Ovary (tissue), 9 donors: ENCODE data around the gene GPATCH8. TPM values are rescaled to one million over a fixed set of nuclear protein-coding genes. Genes with fewer than 3 reads are reported as not detected.

Experiments used
- DNase-seq, 5 donors: peaks; one replicate each; pipeline ENCODE4 v3.0.0-alpha.2; 2019 to 2020
- H3K27ac ChIP-seq, 2 donors: fragments of 200-600 bp; one replicate each; pipeline versions ENCODE4 v1.5.1 to v1.8.0; 2019 to 2022
- H3K27me3 ChIP-seq: fragments of 200-600 bp; one replicate; pipeline ENCODE4 v1.8.0; 2022
- H3K36me3 ChIP-seq: fragments of 200-600 bp; sonication (generic); one replicate; pipeline ENCODE4 v1.5.1; 2019
- H3K4me1 ChIP-seq: one replicate; pipeline ENCODE4 v1.8.1; 2013; ENCODE audit warnings: mild to moderate bottlenecking, moderate library complexity; ENCODE audit not compliant: insufficient read depth
- H3K4me3 ChIP-seq: fragments of 200-600 bp; sonication (generic); one replicate; pipeline ENCODE4 v1.5.1; 2017
- H3K9me3 ChIP-seq, 2 donors: fragments of 200-600 bp in 1 of 2; sonication (generic) in 1 of 2; one replicate each; pipeline versions ENCODE4 v1.5.1 to v1.8.1; 2013 to 2019; ENCODE audit warnings: mild to moderate bottlenecking in 1 of 2, moderate library complexity in 1 of 2
- EP300 ChIP-seq: sonication (generic); formaldehyde crosslinking; IDR thresholded peaks from one replicate; pipeline ENCODE4 v1.6.1; 2017; ENCODE audit warnings: antibody characterized with exemption
- POLR2A ChIP-seq: fragments of 450-650 bp; IDR thresholded peaks from one replicate; pipeline ENCODE4 v1.6.1; 2017; ENCODE audit warnings: antibody characterized with exemption, mild to moderate bottlenecking, moderate library complexity
- WGBS, 3 donors: extraction: QIAGEN DNeasy Blood & Tissue Kit in 1 of 3; methylation state at CpG; one replicate each; pipeline versions ENCODE4 v1.1.5 to v1.1.7; 2013 to 2017; 5-methylcytosine and 5-hydroxymethylcytosine counted together
- intact Hi-C, 4 donors: fragments of 100-400 bp; cut with DNase I; formaldehyde crosslinking; loops; one replicate each; pipeline versions ENCODE4 v1.11.0 to v1.15.1; 2022 to 2023
- polyA plus RNA-seq, 2 donors: library from polyadenylated mRNA; stranded (reverse); fragments of 200-250 nt in 1 of 2; fragments of 350-450 nt in 1 of 2; fragmentation: Illumina TruSeq in 1 of 2; extraction: RNeasy Lipid Tissue Mini Kit (QIAGEN cat#74804) in 1 of 2; gene quantifications; one replicate each; pipeline ENCODE4 v1.2.3, GENCODE V29; 2013 to 2014
- total RNA-seq, 7 donors: library from RNA; depleted of rRNA in 2 of 7; stranded (reverse); fragments of >200 nt in 2 of 7; fragmentation: NEBNext Ultra II Directional in 3 of 7; extraction: Animal tissue kit (Norgen Biotek cat#: 25700) in 3 of 7; gene quantifications; one replicate each; pipeline versions ENCODE4 v1.1.0 to v1.2.4, GENCODE V29; 2016 to 2023
- TF ChIP-seq, protein P1 (sequence below), 3 donors: fragments of 450-650 bp in 2 of 3; fragments of 200-600 bp in 1 of 3; IDR thresholded peaks; one replicate each; pipeline versions ENCODE4 v1.5.1 to v1.8.0; 2016 to 2022; ENCODE audit warnings: antibody characterized with exemption in 3 of 3, mild to moderate bottlenecking in 1 of 3
- donor health status: DM: no; HTN: no; CAD: no; lungs with moderate emphysema.
- donor health status: DM: no; HTN: no; CAD: no.
- donor health status: Bipolar disorder and iron deficiency.
- donor health status: DM: yes; HTN: yes; CAD: no.
- donor health status: DM: no; HTN: no; CAD: no.
- donor health status: DM: yes; HTN: yes; CAD: no.

The GPATCH8 gene
- total and polyA plus RNA-seq, 9 donors: 20.5 to 57.3 (median 43.5) TPM

DNA sequence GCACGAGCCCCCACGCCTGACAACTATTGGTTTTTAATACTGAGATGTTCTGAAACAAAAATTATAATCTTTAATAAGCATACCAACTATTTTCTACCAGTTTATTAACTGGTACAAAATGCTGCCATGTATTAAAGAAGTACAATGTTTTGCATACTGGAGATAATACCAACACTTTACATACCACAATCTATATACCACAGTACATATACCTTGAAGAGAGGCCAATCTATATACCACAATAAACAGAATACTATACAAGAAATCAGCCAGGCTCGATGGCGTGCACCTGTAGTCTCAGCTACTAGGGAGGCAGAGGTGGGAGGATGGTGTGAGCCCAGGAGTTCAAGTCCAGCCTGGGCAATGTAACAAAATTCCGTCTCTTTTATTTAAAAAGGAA lies 9.9 kb downstream of the GPATCH8 start:
- Histone ChIP-seq H3K27me3 (no peaks in the 10 kb centered on the region), H3K4me1 (peaks cover 6% of the 10 kb centered on the region), H3K36me3 (no peaks in the 10 kb centered on the region), H3K4me3 (no peak overlapping the region), H3K9me3 (no peaks in the 10 kb centered on the region), H3K27ac (no peak overlapping the region)
- 90 to 93% (median 92%) methylated on average over 5 of the region's 5 CpGs for WGBS, 3 donors
- DNase-seq: no peak
- intact Hi-C loops: no loop called here
- TF ChIP-seq, protein P1, sequence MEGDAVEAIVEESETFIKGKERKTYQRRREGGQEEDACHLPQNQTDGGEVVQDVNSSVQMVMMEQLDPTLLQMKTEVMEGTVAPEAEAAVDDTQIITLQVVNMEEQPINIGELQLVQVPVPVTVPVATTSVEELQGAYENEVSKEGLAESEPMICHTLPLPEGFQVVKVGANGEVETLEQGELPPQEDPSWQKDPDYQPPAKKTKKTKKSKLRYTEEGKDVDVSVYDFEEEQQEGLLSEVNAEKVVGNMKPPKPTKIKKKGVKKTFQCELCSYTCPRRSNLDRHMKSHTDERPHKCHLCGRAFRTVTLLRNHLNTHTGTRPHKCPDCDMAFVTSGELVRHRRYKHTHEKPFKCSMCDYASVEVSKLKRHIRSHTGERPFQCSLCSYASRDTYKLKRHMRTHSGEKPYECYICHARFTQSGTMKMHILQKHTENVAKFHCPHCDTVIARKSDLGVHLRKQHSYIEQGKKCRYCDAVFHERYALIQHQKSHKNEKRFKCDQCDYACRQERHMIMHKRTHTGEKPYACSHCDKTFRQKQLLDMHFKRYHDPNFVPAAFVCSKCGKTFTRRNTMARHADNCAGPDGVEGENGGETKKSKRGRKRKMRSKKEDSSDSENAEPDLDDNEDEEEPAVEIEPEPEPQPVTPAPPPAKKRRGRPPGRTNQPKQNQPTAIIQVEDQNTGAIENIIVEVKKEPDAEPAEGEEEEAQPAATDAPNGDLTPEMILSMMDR (IDR thresholded peaks at IDR 0.05): no peak
- no peak for TF ChIP-seq EP300

DNA sequence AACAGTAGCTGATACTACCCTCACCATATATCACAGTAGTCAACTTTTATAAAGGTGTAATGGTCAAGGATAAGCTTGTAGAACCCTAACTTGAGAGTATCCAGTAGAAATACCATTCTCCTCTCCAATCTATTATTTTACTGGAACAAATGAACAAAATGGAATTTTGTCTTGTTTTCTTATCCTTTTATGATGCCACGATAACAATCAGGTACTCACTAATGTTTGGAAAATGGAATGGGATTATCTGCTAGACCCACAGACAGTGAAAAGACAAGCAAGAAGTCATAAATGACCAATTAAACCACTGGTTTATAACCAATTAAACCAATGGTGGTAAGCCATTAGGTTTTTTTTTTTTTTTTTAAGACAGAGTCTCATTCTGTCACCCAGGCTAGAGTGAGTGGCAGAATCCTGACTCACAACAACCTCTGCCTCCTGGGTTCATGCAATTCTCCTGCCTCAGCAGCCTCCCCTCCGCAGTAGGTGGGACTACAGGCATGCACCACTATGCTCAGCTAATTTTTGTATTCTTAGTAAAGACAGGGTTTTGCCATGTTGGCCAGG lies 10.4 kb downstream of the GPATCH8 start:
- no peak for DNase-seq
- Histone ChIP-seq H3K4me1 (peaks cover 6% of the 10 kb centered on the region), H3K27me3 (no peaks in the 10 kb centered on the region), H3K4me3 (no peak overlapping the region), H3K36me3 (no peaks in the 10 kb centered on the region), H3K9me3 (no peaks in the 10 kb centered on the region), H3K27ac (no peak overlapping the region)
- no peak for TF ChIP-seq POLR2A
- intact Hi-C loops: no loop called here
- 92 to 96% (median 93%) methylated on average over 2 of the region's 2 CpGs for WGBS, 3 donors

DNA sequence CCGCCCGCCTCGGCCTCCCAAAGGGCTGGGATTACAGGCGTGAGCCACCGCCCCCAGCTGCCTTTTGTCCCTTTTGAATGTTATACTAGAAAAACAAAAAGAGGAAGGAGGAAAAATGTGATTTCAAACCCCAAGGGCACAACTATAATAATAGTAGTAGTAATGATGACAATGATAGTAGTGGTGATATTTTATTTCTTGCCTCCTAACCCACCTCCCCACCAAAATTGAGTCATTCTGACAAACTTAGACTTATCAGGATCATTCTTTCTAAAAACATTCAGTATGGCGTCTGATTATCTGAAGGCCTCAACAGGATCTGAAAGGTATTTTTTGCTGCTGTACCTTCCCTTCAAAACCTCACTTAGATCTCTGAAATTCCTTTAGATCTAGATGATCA lies 13.6 kb downstream of the GPATCH8 start:
- DNase-seq: no peak
- H3K9me3 ChIP-seq: no peaks in the 10 kb centered on the region
- no peak for TF ChIP-seq POLR2A
- TF ChIP-seq EP300: no peak
- TF ChIP-seq, protein P1 (IDR thresholded peaks at IDR 0.05): no peak
- H3K36me3 ChIP-seq: no peaks in the 10 kb centered on the region
- H3K4me3 ChIP-seq: no peak overlapping the region
- H3K4me1 ChIP-seq: peaks cover 4% of the 10 kb centered on the region
- 92 to 96% (median 93%) methylated on average over 6 of the region's 6 CpGs for WGBS, 3 donors
- intact Hi-C loops: no loop called here
- no peaks in the 10 kb centered on the region for H3K27me3 ChIP-seq
- H3K27ac ChIP-seq: no peak overlapping the region

DNA sequence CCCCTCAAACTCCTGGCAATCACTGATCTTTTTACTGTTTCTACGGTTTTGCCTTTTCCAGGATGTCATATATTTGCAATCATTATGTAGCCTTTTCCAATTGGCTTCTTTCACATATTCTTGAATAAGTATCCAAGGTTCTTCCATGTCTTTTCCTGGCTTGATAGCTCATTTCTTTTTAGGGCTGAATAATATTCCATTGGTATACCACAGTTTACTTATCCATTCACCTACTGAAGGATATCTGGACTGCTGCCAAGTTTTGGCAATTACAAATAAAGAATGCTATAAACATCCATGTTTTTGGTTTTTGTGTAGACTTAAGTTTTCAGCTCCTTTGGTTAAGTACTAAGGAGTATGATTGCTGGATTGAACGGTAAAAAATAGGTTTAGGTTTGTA lies 16.0 kb downstream of the GPATCH8 start:
- no peak for DNase-seq
- no peaks in the 10 kb centered on the region for H3K27me3 ChIP-seq
- no peak for TF ChIP-seq EP300
- TF ChIP-seq, protein P1 (IDR thresholded peaks at IDR 0.05): no peak
- no peak for TF ChIP-seq POLR2A
- no peak overlapping the region for H3K27ac ChIP-seq
- peaks cover 2% of the 10 kb centered on the region for H3K4me1 ChIP-seq
- intact Hi-C loops: no loop called here
- no peak overlapping the region for H3K4me3 ChIP-seq
- no peaks in the 10 kb centered on the region for H3K36me3 ChIP-seq
- no peaks in the 10 kb centered on the region for H3K9me3 ChIP-seq
- WGBS, 3 donors: 93 to 95% (median 93%) methylated on average over 2 of the region's 2 CpGs

DNA sequence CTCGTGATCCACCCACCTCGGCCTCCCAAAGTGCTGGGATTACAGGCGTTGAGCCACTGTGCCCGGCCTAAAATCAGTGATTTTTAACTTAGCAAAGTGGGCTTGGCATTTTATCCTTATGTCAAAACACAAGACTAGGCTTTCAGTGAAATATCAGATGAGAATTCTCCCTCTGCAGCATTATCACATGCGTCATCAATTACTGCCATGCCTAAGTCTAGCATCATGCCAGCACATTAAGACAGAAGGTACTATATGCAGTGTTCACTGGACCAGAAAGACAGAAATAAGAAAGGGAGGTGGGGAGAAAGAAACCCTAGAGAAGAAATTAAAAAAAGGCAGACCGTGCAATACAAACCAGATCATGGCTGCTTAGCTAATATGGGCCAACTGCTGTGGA lies 29.8 kb downstream of the GPATCH8 start:
- no peak for TF ChIP-seq EP300
- TF ChIP-seq, protein P1 (IDR thresholded peaks at IDR 0.05): no peak
- TF ChIP-seq POLR2A: no peak
- Histone ChIP-seq H3K36me3 (no peaks in the 10 kb centered on the region), H3K4me1 (peaks cover under 1% of the 10 kb centered on the region), H3K27me3 (no peaks in the 10 kb centered on the region), H3K9me3 (no peaks in the 10 kb centered on the region), H3K4me3 (no peak overlapping the region), H3K27ac (no peak overlapping the region)
- intact Hi-C loops: no loop called here
- DNase-seq: no peak
- WGBS, 3 donors: 92 to 93% (median 92%) methylated on average over 6 of the region's 6 CpGs
